Stimulated activated memory B cell treated with anti-CD40 and anti-IgM and Interleukin-4, amounts not matched to agents 10 μg/mL and 1 μg/mL and 100 μg/mL, for 72 hours (primary cell): ENCODE measurements around the gene LLGL1.
A peak's percentile ranks its signal among the peaks of the same experiment; 100 is the strongest.

Experiments
- ATAC-seq: fragments of 150-1000 bp; cut with Tn5 transposase; 2 replicates; pipeline ENCODE4 v1.10.0; 2021
- H3K27ac Mint-ChIP-seq: one replicate; pipeline ENCODE4 v1.8.0; 2022; ENCODE audit warnings: mild to moderate bottlenecking, mixed read lengths
- H3K27me3 Mint-ChIP-seq: one replicate; pipeline ENCODE4 v1.8.0; 2022; ENCODE audit warnings: mixed read lengths
- H3K36me3 Mint-ChIP-seq: one replicate; pipeline ENCODE4 v1.8.0; 2022; ENCODE audit warnings: mixed read lengths
- H3K4me1 Mint-ChIP-seq: one replicate; pipeline ENCODE4 v1.8.0; 2022; ENCODE audit warnings: mixed read lengths
- H3K4me3 Mint-ChIP-seq: one replicate; pipeline ENCODE4 v1.8.0; 2022; ENCODE audit warnings: mild to moderate bottlenecking, moderate library complexity, mixed read lengths
- H3K9me3 Mint-ChIP-seq: one replicate; pipeline ENCODE4 v1.8.0; 2022; ENCODE audit warnings: mixed read lengths

LLGL1 gene

DNA sequence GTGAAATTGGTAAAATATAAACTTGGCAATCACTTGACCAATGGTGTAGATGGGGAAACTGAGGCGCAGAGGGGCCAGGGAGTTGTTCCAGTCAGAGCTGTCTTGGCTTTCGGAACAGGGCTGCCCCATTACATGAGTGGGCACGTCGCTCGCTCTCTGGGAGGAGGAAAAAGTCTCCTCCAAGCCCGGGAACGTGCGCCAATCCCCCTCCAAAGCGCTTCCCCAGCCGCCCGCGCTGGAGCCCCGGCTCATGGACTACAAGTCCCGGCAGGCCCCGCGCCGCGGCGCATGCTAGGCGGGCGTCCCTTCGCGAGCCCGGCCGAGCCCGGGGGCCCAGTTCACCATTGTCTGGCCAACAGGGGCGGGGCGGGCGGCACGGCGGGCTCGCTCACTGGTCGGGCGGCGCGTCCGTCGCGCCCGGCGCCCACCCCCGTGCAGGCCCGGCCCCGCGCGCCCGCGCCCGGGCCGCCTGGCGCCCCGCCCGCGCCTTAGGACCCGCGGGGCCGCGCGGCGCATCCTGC, at the start of gene LLGL1:
Gene LLGL1 (plus strand): TSS at position 515 of the 521 bp plus-strand sequence. CDS start 48 bp downstream, outside the sequence.
- Mint-ChIP-seq H3K9me3 (no peaks in the 10 kb centered on the region), H3K27ac (peak within 1 kb of the TSS; percentile 77), H3K4me1 (peaks cover 40% of the 10 kb centered on the region), H3K4me3 (peak within 1 kb of the TSS; percentile 88), H3K36me3 (no peaks in the 10 kb centered on the region), H3K27me3 (no peaks in the 10 kb centered on the region)
- peak; percentile 96 for ATAC-seq

- Mint-ChIP-seq H3K4me3 (no peak overlapping the region), H3K27ac (peak overlapping the region; percentile 56), H3K9me3 (no peaks in the 10 kb centered on the region), H3K36me3 (no peaks in the 10 kb centered on the region), H3K27me3 (no peaks in the 10 kb centered on the region), H3K4me1 (peaks cover 7% of the 10 kb centered on the region)
- ATAC-seq = peak; percentile 71
These were observed 49.3 kb upstream of the LLGL1 start for GRCh38 chr17:18176176-18176575.

GRCh38 chr17:18177133-18177532, 48.3 kb upstream of the LLGL1 start:
- Mint-ChIP-seq H3K4me3 (no peak overlapping the region), H3K9me3 (no peaks in the 10 kb centered on the region), H3K36me3 (no peaks in the 10 kb centered on the region), H3K27me3 (no peaks in the 10 kb centered on the region), H3K27ac (no peak overlapping the region), H3K4me1 (peaks cover 13% of the 10 kb centered on the region)
- ATAC-seq = no peak

- no peaks in the 10 kb centered on the region for H3K9me3 Mint-ChIP-seq
These were observed 47.7 kb upstream of the LLGL1 start for GRCh38 chr17:18177722-18178121.

DNA sequence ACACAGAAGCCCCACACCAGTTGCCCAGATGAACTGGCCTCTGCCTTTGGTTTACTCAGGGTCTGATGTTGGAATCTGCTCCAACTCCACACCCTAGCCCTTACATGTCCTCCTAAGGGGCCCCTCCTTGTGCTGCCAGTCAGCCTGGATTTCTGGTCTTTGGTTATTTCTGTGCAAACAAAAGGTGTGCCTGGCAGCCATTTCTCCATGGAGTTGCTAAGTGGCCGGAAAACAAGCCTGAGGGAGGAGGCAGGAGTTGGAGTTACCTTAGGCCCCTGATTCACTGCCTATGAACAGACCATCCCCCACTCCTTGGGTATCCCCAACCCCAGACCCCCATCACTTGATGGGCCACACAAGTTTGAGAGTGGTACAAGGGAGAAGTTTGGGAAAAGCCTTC, 46.2 kb upstream of the LLGL1 start:
- H3K27me3 Mint-ChIP-seq = no peaks in the 10 kb centered on the region
- H3K27ac Mint-ChIP-seq = no peak overlapping the region
- peaks cover 20% of the 10 kb centered on the region for H3K4me1 Mint-ChIP-seq
- no peaks in the 10 kb centered on the region for H3K9me3 Mint-ChIP-seq
- H3K4me3 Mint-ChIP-seq = no peak overlapping the region
- H3K36me3 Mint-ChIP-seq = no peaks in the 10 kb centered on the region
- ATAC-seq = no peak

More at GRCh38 chr17:18177722-18178121, 47.7 kb upstream of the LLGL1 start:
- H3K4me3 Mint-ChIP-seq = no peak overlapping the region
- no peaks in the 10 kb centered on the region for H3K27me3 Mint-ChIP-seq
- no peak for ATAC-seq
- no peak overlapping the region for H3K27ac Mint-ChIP-seq
- no peaks in the 10 kb centered on the region for H3K36me3 Mint-ChIP-seq
- H3K4me1 Mint-ChIP-seq = peaks cover 19% of the 10 kb centered on the region

GRCh38 chr17:18179804-18180203, 45.6 kb upstream of the LLGL1 start:
- Mint-ChIP-seq H3K4me3 (no peak overlapping the region), H3K27ac (no peak overlapping the region), H3K4me1 (peaks cover 24% of the 10 kb centered on the region), H3K9me3 (no peaks in the 10 kb centered on the region), H3K36me3 (no peaks in the 10 kb centered on the region), H3K27me3 (no peaks in the 10 kb centered on the region)
- ATAC-seq = no peak

GRCh38 chr17:18181358-18181757, 44.1 kb upstream of the LLGL1 start:
- no peak overlapping the region for H3K4me3 Mint-ChIP-seq
- no peaks in the 10 kb centered on the region for H3K9me3 Mint-ChIP-seq
- peak overlapping the region; percentile 99 for H3K27ac Mint-ChIP-seq
- no peak for ATAC-seq
- peaks cover 29% of the 10 kb centered on the region for H3K4me1 Mint-ChIP-seq
- H3K27me3 Mint-ChIP-seq = no peaks in the 10 kb centered on the region
- H3K36me3 Mint-ChIP-seq = peaks cover 7% of the 10 kb centered on the region

GRCh38 chr17:18182110-18182977, 43.1 kb upstream of the LLGL1 start:
- Mint-ChIP-seq H3K36me3 (peaks cover 14% of the 10 kb centered on the region), H3K4me1 (peaks cover 39% of the 10 kb centered on the region), H3K27me3 (no peaks in the 10 kb centered on the region), H3K4me3 (peak overlapping the region; percentile 84), H3K27ac (peak overlapping the region; percentile 99), H3K9me3 (no peaks in the 10 kb centered on the region)
- no peak for ATAC-seq

DNA sequence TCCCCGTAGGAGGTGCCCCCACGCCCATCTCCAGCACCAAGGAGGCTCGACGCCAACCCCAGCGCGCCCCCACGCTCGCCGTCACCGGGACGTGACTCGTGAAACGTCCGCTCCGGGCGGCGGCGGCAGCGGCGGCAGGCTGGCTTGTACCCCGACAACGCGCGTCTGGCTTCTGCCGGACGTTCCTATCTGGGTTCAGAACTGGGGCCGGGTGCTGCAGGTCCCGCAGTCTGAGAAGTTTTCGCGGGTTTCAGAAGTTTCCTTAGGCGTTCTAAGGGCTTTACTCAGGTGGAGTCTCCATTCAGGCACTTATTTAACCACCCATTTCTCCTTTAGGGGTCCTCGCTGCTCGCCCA, 42.5 kb upstream of the LLGL1 start:
- Mint-ChIP-seq H3K9me3 (no peaks in the 10 kb centered on the region), H3K4me1 (peaks cover 45% of the 10 kb centered on the region), H3K4me3 (peak overlapping the region; percentile 84), H3K36me3 (peaks cover 15% of the 10 kb centered on the region), H3K27ac (peak overlapping the region; percentile 99), H3K27me3 (no peaks in the 10 kb centered on the region)
- ATAC-seq = peak; percentile 77

GRCh38 chr17:18183334-18184142, 41.9 kb upstream of the LLGL1 start, which contains the start of gene ALKBH5:
TSS of gene ALKBH5 (plus strand) at chr17:18183828. CDS start at chr17:18184244, 416 bp downstream.
- Mint-ChIP-seq H3K36me3 (peaks cover 21% of the 10 kb centered on the region), H3K27me3 (no peaks in the 10 kb centered on the region), H3K9me3 (no peaks in the 10 kb centered on the region), H3K4me3 (peak within 1 kb of the TSS; percentile 84), H3K27ac (peak within 1 kb of the TSS; percentile 99), H3K4me1 (peaks cover 51% of the 10 kb centered on the region)
- ATAC-seq = peak; percentile 97

DNA sequence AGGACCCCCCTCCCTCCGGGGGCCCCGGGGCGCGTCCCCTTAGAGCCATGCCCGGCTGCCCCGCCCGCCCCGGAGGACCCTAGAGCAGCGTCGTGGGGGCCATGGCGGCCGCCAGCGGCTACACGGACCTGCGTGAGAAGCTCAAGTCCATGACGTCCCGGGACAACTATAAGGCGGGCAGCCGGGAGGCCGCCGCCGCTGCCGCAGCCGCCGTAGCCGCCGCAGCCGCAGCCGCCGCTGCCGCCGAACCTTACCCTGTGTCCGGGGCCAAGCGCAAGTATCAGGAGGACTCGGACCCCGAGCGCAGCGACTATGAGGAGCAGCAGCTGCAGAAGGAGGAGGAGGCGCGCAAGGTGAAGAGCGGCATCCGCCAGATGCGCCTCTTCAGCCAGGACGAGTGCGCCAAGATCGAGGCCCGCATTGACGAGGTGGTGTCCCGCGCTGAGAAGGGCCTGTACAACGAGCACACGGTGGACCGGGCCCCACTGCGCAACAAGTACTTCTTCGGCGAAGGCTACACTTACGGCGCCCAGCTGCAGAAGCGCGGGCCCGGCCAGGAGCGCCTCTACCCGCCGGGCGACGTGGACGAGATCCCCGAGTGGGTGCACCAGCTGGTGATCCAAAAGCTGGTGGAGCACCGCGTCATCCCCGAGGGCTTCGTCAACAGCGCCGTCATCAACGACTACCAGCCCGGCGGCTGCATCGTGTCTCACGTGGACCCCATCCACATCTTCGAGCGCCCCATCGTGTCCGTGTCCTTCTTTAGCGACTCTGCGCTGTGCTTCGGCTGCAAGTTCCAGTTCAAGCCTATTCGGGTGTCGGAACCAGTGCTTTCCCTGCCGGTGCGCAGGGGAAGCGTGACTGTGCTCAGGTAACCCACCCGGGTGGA, 41.0 kb upstream of the LLGL1 start:
- peaks cover 25% of the 10 kb centered on the region for H3K36me3 Mint-ChIP-seq

GRCh38 chr17:18185391-18185790, 40.0 kb upstream of the LLGL1 start:
- no peaks in the 10 kb centered on the region for H3K9me3 Mint-ChIP-seq
- no peaks in the 10 kb centered on the region for H3K27me3 Mint-ChIP-seq
- ATAC-seq = no peak
- H3K4me3 Mint-ChIP-seq = peak overlapping the region; percentile 84
- H3K27ac Mint-ChIP-seq = peak overlapping the region; percentile 99
- peaks cover 33% of the 10 kb centered on the region for H3K36me3 Mint-ChIP-seq
- peaks cover 67% of the 10 kb centered on the region for H3K4me1 Mint-ChIP-seq

More for the DNA sequence above, 41.0 kb upstream of the LLGL1 start:
- H3K4me3 Mint-ChIP-seq = peak overlapping the region; percentile 84
- no peaks in the 10 kb centered on the region for H3K9me3 Mint-ChIP-seq
- peak; percentile 47 for ATAC-seq
- H3K4me1 Mint-ChIP-seq = peaks cover 57% of the 10 kb centered on the region
- peak overlapping the region; percentile 99 for H3K27ac Mint-ChIP-seq
- no peaks in the 10 kb centered on the region for H3K27me3 Mint-ChIP-seq

- Mint-ChIP-seq H3K4me3 (peak overlapping the region; percentile 84), H3K9me3 (no peaks in the 10 kb centered on the region), H3K36me3 (peaks cover 37% of the 10 kb centered on the region), H3K27ac (peak overlapping the region; percentile 99), H3K4me1 (peaks cover 73% of the 10 kb centered on the region), H3K27me3 (no peaks in the 10 kb centered on the region)
- ATAC-seq = no peak
These were observed 39.4 kb upstream of the LLGL1 start for GRCh38 chr17:18185832-18186626.

- H3K9me3 Mint-ChIP-seq = no peaks in the 10 kb centered on the region
- no peak for ATAC-seq
- H3K4me3 Mint-ChIP-seq = peak overlapping the region; percentile 84
- H3K36me3 Mint-ChIP-seq = peaks cover 37% of the 10 kb centered on the region
- H3K27me3 Mint-ChIP-seq = no peaks in the 10 kb centered on the region
- peak overlapping the region; percentile 99 for H3K27ac Mint-ChIP-seq
- H3K4me1 Mint-ChIP-seq = peaks cover 79% of the 10 kb centered on the region
These were observed 38.8 kb upstream of the LLGL1 start for GRCh38 chr17:18186627-18186982.
